Measurements from ENCODE around the gene CCDC177. TPM values are rescaled to one million over a fixed set of nuclear protein-coding genes. Genes with fewer than 3 reads are reported as not detected.
A peak's percentile ranks its signal among the peaks of the same experiment; 100 is the strongest.

The CCDC177 gene
- total and polyA plus RNA-seq, 11 donors: 0.06 TPM; not detected in 10

GRCh38 chr14:69547701-69548348 is 26.8 kb downstream of the CCDC177 start:
- peaks cover 0 to 16% (median 0%) of the 10 kb centered on the region in 12 donors for H3K4me1 ChIP-seq
- intact Hi-C loops (cut with DNase I): no loop called here
- ATAC-seq: peak in 3 of 4 donors; percentile 41 to 63 (median 56)
- no peak for TF ChIP-seq POLR2A (IDR thresholded peaks at IDR 0.05)
- TF ChIP-seq, protein P1, sequence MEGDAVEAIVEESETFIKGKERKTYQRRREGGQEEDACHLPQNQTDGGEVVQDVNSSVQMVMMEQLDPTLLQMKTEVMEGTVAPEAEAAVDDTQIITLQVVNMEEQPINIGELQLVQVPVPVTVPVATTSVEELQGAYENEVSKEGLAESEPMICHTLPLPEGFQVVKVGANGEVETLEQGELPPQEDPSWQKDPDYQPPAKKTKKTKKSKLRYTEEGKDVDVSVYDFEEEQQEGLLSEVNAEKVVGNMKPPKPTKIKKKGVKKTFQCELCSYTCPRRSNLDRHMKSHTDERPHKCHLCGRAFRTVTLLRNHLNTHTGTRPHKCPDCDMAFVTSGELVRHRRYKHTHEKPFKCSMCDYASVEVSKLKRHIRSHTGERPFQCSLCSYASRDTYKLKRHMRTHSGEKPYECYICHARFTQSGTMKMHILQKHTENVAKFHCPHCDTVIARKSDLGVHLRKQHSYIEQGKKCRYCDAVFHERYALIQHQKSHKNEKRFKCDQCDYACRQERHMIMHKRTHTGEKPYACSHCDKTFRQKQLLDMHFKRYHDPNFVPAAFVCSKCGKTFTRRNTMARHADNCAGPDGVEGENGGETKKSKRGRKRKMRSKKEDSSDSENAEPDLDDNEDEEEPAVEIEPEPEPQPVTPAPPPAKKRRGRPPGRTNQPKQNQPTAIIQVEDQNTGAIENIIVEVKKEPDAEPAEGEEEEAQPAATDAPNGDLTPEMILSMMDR (IDR thresholded peaks at IDR 0.05): peak; percentile 33 to 62 (median 49)
- peaks cover 3 to 57% (median 20%) of the 10 kb centered on the region in 9 donors for H3K27me3 ChIP-seq
- DNase-seq: no peak
- H3K36me3 ChIP-seq: no peaks in the 10 kb centered on the region
- peak overlapping the region in 4 of 12 donors; percentile 3 to 26 (median 12) for H3K4me3 ChIP-seq
- H3K9me3 ChIP-seq: no peaks in the 10 kb centered on the region
- WGBS, 4 donors: 7 to 11% (median 8%) methylated on average over 16 to 46 of the region's 46 CpGs
- no peak overlapping the region for H3K27ac ChIP-seq

DNA sequence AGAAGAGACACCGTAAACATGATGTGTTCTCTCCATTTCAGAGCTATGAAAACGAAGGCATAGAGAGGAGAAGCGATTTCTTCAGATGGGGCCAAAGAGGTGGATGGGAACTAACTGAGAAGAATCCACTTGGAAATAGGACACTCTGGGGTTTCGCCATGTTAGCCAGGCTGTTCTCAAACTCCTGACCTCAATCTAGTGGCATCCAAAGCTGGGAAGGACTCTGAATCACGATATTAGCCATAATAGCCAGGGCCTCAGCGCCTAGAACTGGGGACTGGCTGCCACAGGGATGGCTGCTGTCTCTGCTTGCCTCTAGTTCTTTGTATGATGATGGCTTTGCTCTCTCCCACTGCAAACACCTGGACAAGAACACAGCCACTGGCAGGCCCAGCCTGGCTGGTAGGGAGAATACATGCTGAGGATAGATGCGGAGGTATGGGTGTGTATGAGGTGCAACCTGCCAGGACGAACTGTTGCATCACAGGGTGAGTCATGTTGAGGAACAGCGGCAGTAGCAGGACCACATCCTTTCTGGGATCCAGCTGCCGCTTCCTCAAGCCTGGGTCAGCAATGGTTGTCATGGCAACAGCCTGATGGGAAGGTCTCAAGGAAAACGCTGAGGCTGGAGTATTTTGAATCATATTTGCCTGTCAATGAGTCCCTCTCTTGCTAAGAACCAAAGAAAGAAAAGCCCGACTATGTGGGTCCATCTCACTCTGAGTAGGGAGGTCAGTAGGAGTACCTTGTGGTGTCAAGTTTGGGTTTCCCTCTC is 31.1 kb downstream of the CCDC177 start:
- ATAC-seq: peak in 3 of 4 donors; percentile 50 to 67 (median 64)
- Histone ChIP-seq H3K27ac (no peak overlapping the region), H3K9me3 (no peaks in the 10 kb centered on the region), H3K36me3 (no peaks in the 10 kb centered on the region), H3K4me1 (peaks cover 0 to 18% (median 0%) of the 10 kb centered on the region in 12 donors), H3K27me3 (peaks cover 0 to 21% (median 12%) of the 10 kb centered on the region in 9 donors), H3K4me3 (no peak overlapping the region)
- WGBS, 4 donors: 45 to 59% (median 57%) methylated on average over 12 of the region's 12 CpGs
- intact Hi-C loops (cut with DNase I): no loop called here
- DNase-seq: peak in 2 of 5 donors; percentile 40 to 67
- TF ChIP-seq, protein P1 (IDR thresholded peaks at IDR 0.05): no peak
- TF ChIP-seq POLR2A (IDR thresholded peaks at IDR 0.05): no peak

- 38 to 62% (median 58%) methylated on average over 2 of the region's 2 CpGs for WGBS, 4 donors
- Histone ChIP-seq H3K27me3 (peaks cover 0 to 9% (median under 1%) of the 10 kb centered on the region in 9 donors), H3K4me1 (peaks cover 0 to 14% (median 0%) of the 10 kb centered on the region in 12 donors), H3K9me3 (no peaks in the 10 kb centered on the region), H3K4me3 (no peak overlapping the region), H3K27ac (no peak overlapping the region), H3K36me3 (no peaks in the 10 kb centered on the region)
- intact Hi-C loops (cut with DNase I): no loop called here
- no peak for DNase-seq
- TF ChIP-seq, protein P1 (IDR thresholded peaks at IDR 0.05): no peak
- no peak for TF ChIP-seq POLR2A (IDR thresholded peaks at IDR 0.05)
- ATAC-seq: no peak
Observed at GRCh38 chr14:69542311-69542710, 32.4 kb downstream of the CCDC177 start.
